Bone marrow (tissue), 2 donors: ENCODE results near the gene LRRC63.
"Not testable (repeated sequence)": the region's sequence is repeated elsewhere in the genome, so short reads cannot be mapped to it uniquely, and the experiment has no call there.

Source experiments
- DNase-seq, 2 donors: peaks; one replicate each; lab custom pipeline; 2025; lab: John Stamatoyannopoulos, UW

LRRC63 gene

GRCh38 chr13:46235286-46235685 is 23.6 kb downstream of the LRRC63 start:
- no peak for DNase-seq

- DNase-seq = no peak
These were observed 53.6 kb downstream of the LRRC63 start for GRCh38 chr13:46265292-46265691.

- DNase-seq = no peak
These were observed 55.4 kb downstream of the LRRC63 start for GRCh38 chr13:46267166-46267565.

GRCh38 chr13:46270416-46270815 is 58.7 kb downstream of the LRRC63 start:
- no peak for DNase-seq

GRCh38 chr13:46274094-46274698 is 62.5 kb downstream of the LRRC63 start:
- no peak for DNase-seq

- DNase-seq = no peak
These were observed 66.7 kb downstream of the LRRC63 start for GRCh38 chr13:46278474-46278873.

GRCh38 chr13:46281779-46282178 is 70.1 kb downstream of the LRRC63 start:
- DNase-seq = no peak

- DNase-seq = not testable (repeated sequence)
These were observed 72.4 kb downstream of the LRRC63 start for GRCh38 chr13:46283912-46284824.

GRCh38 chr13:46286972-46287371 is 75.2 kb downstream of the LRRC63 start:
- DNase-seq = no peak

- DNase-seq = peak in 1 of 2 donors; percentile 59
These were observed 77.0 kb downstream of the LRRC63 start for GRCh38 chr13:46288570-46289259.

GRCh38 chr13:46289260-46289955 is 77.7 kb downstream of the LRRC63 start:
- DNase-seq = no peak

GRCh38 chr13:46290434-46290833 is 78.7 kb downstream of the LRRC63 start:
- no peak for DNase-seq

GRCh38 chr13:46293436-46293835 is 81.7 kb downstream of the LRRC63 start:
- DNase-seq = no peak

- DNase-seq = peak in 1 of 2 donors; percentile 25
These were observed 83.9 kb downstream of the LRRC63 start for GRCh38 chr13:46295491-46296114.

GRCh38 chr13:46296115-46296822 is 84.5 kb downstream of the LRRC63 start:
- DNase-seq = peak in 1 of 2 donors; percentile 21

GRCh38 chr13:46296921-46297320 is 85.2 kb downstream of the LRRC63 start:
- no peak for DNase-seq

GRCh38 chr13:46297361-46297811 is 85.7 kb downstream of the LRRC63 start:
- DNase-seq = peak in 1 of 2 donors; percentile 26

- peak in 1 of 2 donors; percentile 87 for DNase-seq
These were observed 92.1 kb downstream of the LRRC63 start for GRCh38 chr13:46303742-46304385.

- no peak for DNase-seq
These were observed 92.8 kb downstream of the LRRC63 start for GRCh38 chr13:46304546-46304945.

- DNase-seq = no peak
These were observed 95.8 kb downstream of the LRRC63 start for GRCh38 chr13:46307554-46307953.
